IMR-90 (cell line): Measurements from ENCODE around the gene KCNJ6. TPM values are rescaled to one million over a fixed set of nuclear protein-coding genes. Genes with fewer than 3 reads are reported as not detected.
A peak's percentile ranks its signal among the peaks of the same experiment; 100 is the strongest.

Source experiments
- ATAC-seq: fragments of 200-7000 bp; cut with Tn5 transposase; 2 replicates; pipeline ENCODE4 v1.9.1; 2020; ENCODE audit warnings: low read depth, mild to moderate bottlenecking, moderate library complexity
- BruUV-seq: library from RNA; stranded (reverse); fragments of 400-500 nt; replicated peaks from 2 replicates; lab custom pipeline; 2021; lab: Mats Ljungman, UMichigan
- CTCF ChIA-PET: fragments of 300-600 bp; formaldehyde crosslinking; extraction: SDS; loops from one replicate; lab custom pipeline; 2021; ENCODE audit warnings: antibody characterized with exemption; lab: Yijun Ruan, JAX
- POLR2A ChIA-PET: fragments of 300-600 bp; sonication (Branson Sonifier 250); formaldehyde crosslinking; loops from one replicate; lab custom pipeline; 2022; ENCODE audit warnings: antibody characterized with exemption; ENCODE audit not compliant: unreplicated experiment; lab: Charles Lee
- DNase-seq: peaks from one replicate; pipeline ENCODE4 v3.0.0; 2013
- H2AFZ ChIP-seq: replicated peaks from 2 replicates; pipeline ENCODE3; 2013; ENCODE audit warnings: low read length, mild to moderate bottlenecking; ENCODE audit not compliant: poor library complexity
- H2AK5ac ChIP-seq: 2 replicates; pipeline ENCODE4 v1.6.1; 2013; ENCODE audit warnings: low read depth, low read length, inconsistent platforms
- H2AK9ac ChIP-seq: replicated peaks from 2 replicates; pipeline ENCODE3; 2013; ENCODE audit warnings: mild to moderate bottlenecking, low read depth, low read length, moderate library complexity; ENCODE audit not compliant: poor library complexity
- H2BK120ac ChIP-seq: 2 replicates; pipeline ENCODE4 v1.6.1; 2013; ENCODE audit warnings: low read depth, low read length, inconsistent platforms
- H2BK15ac ChIP-seq: 3 replicates; pipeline ENCODE4 v1.6.1; 2013; ENCODE audit warnings: low read depth, low read length, inconsistent platforms
- H2BK20ac ChIP-seq: 2 replicates; pipeline ENCODE4 v1.6.1; 2013; ENCODE audit warnings: low read depth, mild to moderate bottlenecking, inconsistent platforms, low read length, moderate library complexity
- H2BK5ac ChIP-seq: 2 replicates; pipeline ENCODE4 v1.6.1; 2013; ENCODE audit warnings: mild to moderate bottlenecking, low read depth, low read length, inconsistent platforms; ENCODE audit not compliant: poor library complexity, severe bottlenecking
- H3K14ac ChIP-seq: replicated peaks from 2 replicates; pipeline ENCODE4 v1.6.1; 2013; ENCODE audit warnings: low read depth, low read length, inconsistent platforms
- H3K18ac ChIP-seq: 2 replicates; pipeline ENCODE4 v1.6.1; 2013; ENCODE audit warnings: low read depth, low read length, control low read depth
- H3K23ac ChIP-seq: 2 replicates; pipeline ENCODE4 v1.6.1; 2013; ENCODE audit warnings: low read depth, low read length, inconsistent platforms
- H3K27ac ChIP-seq: 2 replicates; pipeline ENCODE4 v1.5.1; 2013; ENCODE audit warnings: mild to moderate bottlenecking, control low read depth, low read length; ENCODE audit not compliant: insufficient read depth
- H3K27me3 ChIP-seq: 2 replicates; pipeline ENCODE4 v1.6.1; 2013; ENCODE audit warnings: low read length; ENCODE audit not compliant: control insufficient read depth, insufficient read depth
- H3K36me3 ChIP-seq: 2 replicates; pipeline ENCODE4 v1.6.1; 2013; ENCODE audit warnings: low read length, mixed read lengths; ENCODE audit not compliant: control insufficient read depth, insufficient read depth
- H3K4ac ChIP-seq: 2 replicates; pipeline ENCODE4 v1.6.1; 2013; ENCODE audit warnings: low read depth, low read length, inconsistent platforms
- H3K4me1 ChIP-seq: 2 replicates; pipeline ENCODE4 v1.6.1; 2013; ENCODE audit warnings: low read length, mixed read lengths; ENCODE audit not compliant: control insufficient read depth, insufficient read depth
- H3K4me2 ChIP-seq: 2 replicates; pipeline ENCODE4 v1.6.1; 2013; ENCODE audit warnings: low read depth, mild to moderate bottlenecking, control low read depth, low read length, moderate library complexity
- H3K4me3 ChIP-seq: 2 replicates; pipeline ENCODE4 v1.5.1; 2013; ENCODE audit warnings: low read depth, mild to moderate bottlenecking, control low read depth, low read length, moderate library complexity; ENCODE audit not compliant: insufficient read depth
- H3K56ac ChIP-seq: 2 replicates; pipeline ENCODE4 v1.6.1; 2013; ENCODE audit warnings: low read length, inconsistent platforms; ENCODE audit not compliant: insufficient read depth; ENCODE audit errors: extremely low read depth
- H3K79me1 ChIP-seq, 2 experiments: 2 replicates each; pipeline ENCODE4 v1.6.1; 2013; ENCODE audit warnings: low read length in 2 of 2, inconsistent platforms in 1 of 2, low read depth in 1 of 2
- H3K9ac ChIP-seq: 2 replicates; pipeline ENCODE4 v1.6.1; 2013; ENCODE audit warnings: low read depth, low read length, control low read depth
- H3K9me1 ChIP-seq: 2 replicates; pipeline ENCODE4 v1.6.1; 2013; ENCODE audit warnings: low read length, inconsistent platforms; ENCODE audit not compliant: insufficient read depth
- H3K9me3 ChIP-seq: 2 replicates; pipeline ENCODE4 v1.6.1; 2013; ENCODE audit warnings: low read length; ENCODE audit not compliant: control insufficient read depth, insufficient read depth
- H4K20me1 ChIP-seq: 2 replicates; pipeline ENCODE4 v1.6.1; 2013; ENCODE audit warnings: low read length, inconsistent platforms; ENCODE audit not compliant: insufficient read depth
- H4K5ac ChIP-seq: 2 replicates; pipeline ENCODE4 v1.6.1; 2013; ENCODE audit warnings: mild to moderate bottlenecking, low read depth, low read length, control low read depth
- H4K8ac ChIP-seq, 2 experiments: 2 replicates each; pipeline ENCODE4 v1.6.1; 2013; ENCODE audit warnings: low read depth in 2 of 2, low read length in 2 of 2, control low read depth in 1 of 2, inconsistent platforms in 1 of 2
- H4K91ac ChIP-seq: 2 replicates; pipeline ENCODE4 v1.6.1; 2013; ENCODE audit warnings: low read depth, low read length, inconsistent platforms; ENCODE audit not compliant: insufficient read depth
- CTCF ChIP-seq: conservative IDR thresholded peaks from 2 replicates; pipeline ENCODE4 v1.5.1; 2012; ENCODE audit warnings: mild to moderate bottlenecking, low read depth, low read length, improper control_type of control experiment
- MAFK ChIP-seq: IDR thresholded peaks from 2 replicates; pipeline ENCODE4 v1.6.1; 2012; ENCODE audit warnings: low read depth, low read length, improper control_type of control experiment
- WGBS, 2 experiments: methylation state at CpG; one replicate each; pipeline versions ENCODE4 v1.1.5 to v1.1.7; 2013; ENCODE audit warnings: missing lambda C conversion rate in 2 of 2; ENCODE audit not compliant: insufficient read length in 1 of 2; ENCODE audit errors: extremely low coverage in 2 of 2; 5-methylcytosine and 5-hydroxymethylcytosine counted together
- dilution Hi-C: fragments of 300-500 bp; cut with HindIII; formaldehyde crosslinking; loops from one replicate; pipeline ENCODE4 v1.14.3; 2018; ENCODE audit warnings: low sequenced_read_pairs; ENCODE audit not compliant: unreplicated experiment
- in situ Hi-C: fragments of 300-500 bp; cut with MboI; formaldehyde crosslinking; loops from 3 replicates; pipeline ENCODE4 v1.14.3; 2019; ENCODE audit warnings: low sequenced_read_pairs, inconsistent platforms, mixed read lengths
- intact Hi-C: fragments of 100-400 bp; cut with micrococcal nuclease; formaldehyde crosslinking; loops from 2 replicates; pipeline ENCODE4 v1.10.0; 2022
- polyA plus RNA-seq, 3 experiments: library from polyadenylated mRNA; depleted of rRNA; stranded (reverse); fragments of >200 nt; gene quantifications; 2 replicates each; pipeline ENCODE4 v1.2.3, GENCODE V29; 2012; ENCODE audit warnings: low replicate concordance in 1 of 3
- total RNA-seq: library from RNA; depleted of rRNA; stranded (reverse); fragments of >200 nt; gene quantifications from 2 replicates; pipeline ENCODE4 v1.2.3, GENCODE V29; 2012
- TF ChIP-seq, protein P1 (sequence below): fragments of 150-350 bp; IDR thresholded peaks from 2 replicates; pipeline ENCODE4 v1.6.1; 2016; ENCODE audit warnings: low read depth, mild to moderate bottlenecking, low read length, moderate library complexity, borderline replicate concordance

The KCNJ6 gene
- total and polyA plus RNA-seq, 2 of the 4 experiments (the other 2 are of a cell fraction), result under 0.01 to 0.02 TPM

GRCh38 chr21:37561506-37561905, 354.8 kb downstream of the KCNJ6 start:
- Histone ChIP-seq H3K27me3 (no peaks in the 10 kb centered on the region), H3K18ac (no peak overlapping the region), H2AK5ac (no peak overlapping the region), H3K4me2 (no peak overlapping the region), H2BK15ac (no peak overlapping the region), H2BK5ac (no peak overlapping the region), H3K4me3 (no peak overlapping the region), H2AK9ac (peak overlapping the region; percentile 56), H2AFZ (no peak overlapping the region), H3K14ac (no peak overlapping the region), H3K9me1 (peaks cover 12% of the 10 kb centered on the region), H3K23ac (no peak overlapping the region), H3K36me3 (no peaks in the 10 kb centered on the region), H4K8ac (no peak overlapping the region), H3K79me1 (peaks cover 0 to 12% of the 10 kb centered on the region in 2 experiments; a peak in 3 of 4 replicates), H3K9ac (no peak overlapping the region), H4K20me1 (peaks cover 3% of the 10 kb centered on the region; the same call in 1 of the 2 replicates), H2BK120ac (no peak overlapping the region), H4K91ac (no peak overlapping the region), H4K5ac (no peak overlapping the region), H3K56ac (no peak overlapping the region), H3K9me3 (no peaks in the 10 kb centered on the region; the same call in 1 of the 2 replicates), H3K27ac (no peak overlapping the region), H2BK20ac (no peak overlapping the region), H3K4ac (no peak overlapping the region), H3K4me1 (peaks cover 9% of the 10 kb centered on the region)
- CTCF ChIA-PET, result no interaction called here
- ATAC-seq (no peak), DNase-seq (no peak)
- in situ Hi-C loops, result no loop called here
- dilution Hi-C loops, result no loop called here
- TF ChIP-seq CTCF (no peak), MAFK (no peak)
- TF ChIP-seq, protein P1, sequence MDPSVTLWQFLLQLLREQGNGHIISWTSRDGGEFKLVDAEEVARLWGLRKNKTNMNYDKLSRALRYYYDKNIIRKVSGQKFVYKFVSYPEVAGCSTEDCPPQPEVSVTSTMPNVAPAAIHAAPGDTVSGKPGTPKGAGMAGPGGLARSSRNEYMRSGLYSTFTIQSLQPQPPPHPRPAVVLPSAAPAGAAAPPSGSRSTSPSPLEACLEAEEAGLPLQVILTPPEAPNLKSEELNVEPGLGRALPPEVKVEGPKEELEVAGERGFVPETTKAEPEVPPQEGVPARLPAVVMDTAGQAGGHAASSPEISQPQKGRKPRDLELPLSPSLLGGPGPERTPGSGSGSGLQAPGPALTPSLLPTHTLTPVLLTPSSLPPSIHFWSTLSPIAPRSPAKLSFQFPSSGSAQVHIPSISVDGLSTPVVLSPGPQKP, result no peak
- WGBS, 2 experiments, result no CpG with 5 or more reads among the region's 7 CpGs
- POLR2A ChIA-PET, result no interaction called here
- no TSS peak for BruUV-seq
- intact Hi-C loops, result loop anchor here (5.0 kb wide), 1 partner anchor 194 kb away; the partner anchor contains the start of gene DYRK1A
